GM21723 (cell line): ENCODE data around the gene JAKMIP3.

ENCODE experiments used
- ATAC-seq: cut with Tn5 transposase; IDR thresholded peaks from one replicate; pipeline ENCODE4 v1.9.1; 2021; ENCODE audit warnings: mild to moderate bottlenecking, moderate library complexity; ENCODE audit not compliant: unreplicated experiment

Gene JAKMIP3

DNA sequence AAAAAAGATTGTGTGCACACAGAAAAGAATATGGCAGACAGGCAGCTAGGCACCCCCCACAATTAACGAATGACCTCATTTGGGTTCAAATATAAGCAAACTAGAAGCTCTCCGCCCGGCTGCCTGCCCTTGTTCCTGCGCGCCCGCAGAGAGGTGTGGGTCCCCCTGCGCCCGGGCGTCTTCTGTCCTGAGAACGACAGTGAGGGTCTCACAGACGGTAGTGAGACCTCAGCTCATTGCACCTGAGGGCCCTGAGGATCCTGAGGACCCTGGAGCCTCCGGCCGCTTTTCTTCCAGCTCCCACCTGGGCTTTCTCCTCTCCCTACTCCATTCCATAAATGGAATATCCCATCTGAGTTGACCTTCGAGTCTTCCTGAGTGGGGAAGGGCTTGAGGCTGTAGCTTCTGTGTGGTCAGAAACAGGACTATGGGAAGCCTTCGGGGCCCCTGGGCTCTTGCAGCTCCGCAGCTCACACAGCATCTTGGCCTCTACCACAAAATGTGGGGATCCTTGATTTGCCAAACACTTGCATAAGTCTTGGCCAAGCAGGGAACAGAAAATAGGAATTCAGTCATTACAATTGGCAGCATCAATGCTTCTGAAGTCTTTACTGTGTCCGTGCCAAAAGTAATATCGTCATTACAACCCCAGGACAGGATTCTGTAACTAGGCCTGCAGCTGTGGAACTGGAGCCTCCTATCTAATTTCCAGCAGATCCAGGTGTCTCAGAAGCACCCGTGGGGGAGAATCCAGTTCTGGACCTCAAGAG is 43.8 kb downstream of the JAKMIP3 start:
- no peak for ATAC-seq

DNA sequence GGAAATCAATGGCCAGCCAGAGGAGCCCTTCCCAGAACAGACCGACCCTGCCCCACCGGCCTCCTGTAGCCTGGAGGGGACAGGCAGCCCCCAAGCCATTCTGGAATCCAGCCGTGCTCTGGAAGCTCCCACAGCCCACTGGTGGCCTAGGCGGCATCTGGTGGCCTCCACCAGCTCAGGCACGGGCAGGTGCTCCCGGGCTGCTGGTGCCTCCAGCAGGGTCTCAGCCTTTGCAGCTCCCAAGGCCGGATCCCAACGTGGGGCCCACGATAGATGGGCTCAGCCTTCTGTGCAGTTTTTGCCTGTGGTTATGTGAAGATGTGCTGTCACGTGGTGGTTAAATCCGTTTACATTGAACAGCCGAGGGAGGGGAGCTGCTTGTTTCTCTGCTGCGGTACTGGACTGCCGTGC is 44.4 kb downstream of the JAKMIP3 start:
- ATAC-seq = no peak

DNA sequence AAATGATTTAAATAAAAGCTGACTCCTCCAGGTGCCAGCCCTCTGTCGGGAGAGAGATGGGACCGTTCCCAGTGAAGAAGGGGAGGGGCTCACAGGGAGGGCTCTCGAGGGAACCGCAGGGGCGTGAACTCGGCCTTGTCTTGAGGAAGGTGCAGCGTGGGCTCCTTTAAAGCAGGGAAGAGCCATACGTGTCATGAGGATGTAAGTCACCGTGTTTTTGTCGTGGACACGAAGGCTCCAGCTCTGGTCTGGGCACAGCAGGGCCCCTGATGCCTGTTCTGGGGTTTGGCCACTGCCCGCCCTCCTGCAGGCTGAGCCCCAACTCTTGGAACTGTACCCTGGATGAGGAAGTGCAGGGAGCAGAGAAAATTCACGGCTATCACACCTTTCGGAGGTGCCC is 45.0 kb downstream of the JAKMIP3 start:
- ATAC-seq = no peak

DNA sequence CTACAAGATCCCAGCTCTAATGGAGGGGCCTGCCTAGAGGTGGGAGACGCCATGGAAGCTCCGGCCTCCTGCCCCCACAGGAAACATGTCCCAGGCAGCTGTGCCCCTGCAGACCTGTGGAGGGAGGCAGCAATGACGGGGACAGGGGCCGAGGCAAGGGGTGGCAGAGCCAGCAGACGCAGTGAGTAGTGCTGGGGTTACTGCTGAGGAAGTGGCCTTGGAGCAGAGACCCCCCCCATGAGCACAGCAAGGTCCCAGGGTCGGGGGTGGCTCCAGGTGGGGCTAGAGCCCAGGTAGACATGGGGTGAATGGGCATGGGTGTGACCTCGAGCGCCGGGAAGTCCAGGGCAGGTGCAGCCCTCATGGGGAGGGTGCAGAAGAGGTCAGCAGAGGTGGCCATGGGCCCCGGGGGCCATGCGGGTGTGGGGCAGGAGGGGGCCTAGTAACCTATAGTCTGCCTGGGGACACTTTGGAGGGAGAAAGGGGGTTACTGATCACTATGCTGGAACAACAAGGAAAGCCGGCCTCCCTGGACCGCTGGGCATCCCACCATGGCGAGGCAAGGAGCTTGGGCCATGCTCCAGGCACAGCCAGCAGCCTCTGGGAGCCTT is 45.5 kb downstream of the JAKMIP3 start:
- no peak for ATAC-seq

DNA sequence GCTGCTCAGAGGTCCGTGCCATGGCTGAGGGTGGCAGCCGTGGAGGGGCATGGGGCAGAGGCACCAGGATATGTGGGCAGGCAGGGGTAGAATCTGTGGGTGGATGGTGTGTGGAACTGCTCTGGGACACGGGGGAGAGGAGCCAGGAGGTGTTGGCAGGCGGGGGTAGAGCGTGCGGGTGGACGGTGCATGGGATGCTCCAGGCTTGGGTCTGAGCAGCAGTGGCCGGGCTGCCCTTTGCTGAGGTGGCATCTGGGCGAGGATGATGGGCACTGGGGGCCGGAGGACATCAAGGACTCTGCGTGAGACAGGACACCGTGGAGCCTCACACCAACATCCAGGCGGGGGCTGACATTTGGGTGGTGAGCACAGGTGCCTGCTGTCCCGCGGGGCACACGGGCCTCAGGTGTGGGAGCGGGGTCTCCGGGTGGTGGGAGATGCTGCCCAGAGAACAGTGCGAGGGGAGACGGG is 46.2 kb downstream of the JAKMIP3 start:
- no peak for ATAC-seq

DNA sequence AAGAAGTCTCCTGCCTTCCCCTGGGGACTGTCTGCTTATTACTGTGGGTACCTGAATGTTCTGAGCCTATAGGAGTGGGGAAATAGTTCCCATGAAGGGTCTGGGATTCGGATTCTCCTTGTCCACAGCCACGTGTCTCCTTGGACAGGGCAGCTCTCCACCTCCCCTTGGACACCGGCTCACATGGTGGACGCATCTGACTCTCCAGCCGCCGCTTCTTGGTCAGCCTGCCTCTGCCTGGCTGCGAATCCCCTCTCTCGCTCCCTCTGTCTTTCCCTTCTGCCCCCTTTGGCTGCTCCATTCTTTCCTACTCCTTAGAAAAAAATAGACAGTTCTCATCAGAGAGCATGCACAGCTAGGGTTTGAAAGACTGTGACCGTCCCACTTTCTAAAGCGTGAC is 46.9 kb downstream of the JAKMIP3 start:
- ATAC-seq = no peak

DNA sequence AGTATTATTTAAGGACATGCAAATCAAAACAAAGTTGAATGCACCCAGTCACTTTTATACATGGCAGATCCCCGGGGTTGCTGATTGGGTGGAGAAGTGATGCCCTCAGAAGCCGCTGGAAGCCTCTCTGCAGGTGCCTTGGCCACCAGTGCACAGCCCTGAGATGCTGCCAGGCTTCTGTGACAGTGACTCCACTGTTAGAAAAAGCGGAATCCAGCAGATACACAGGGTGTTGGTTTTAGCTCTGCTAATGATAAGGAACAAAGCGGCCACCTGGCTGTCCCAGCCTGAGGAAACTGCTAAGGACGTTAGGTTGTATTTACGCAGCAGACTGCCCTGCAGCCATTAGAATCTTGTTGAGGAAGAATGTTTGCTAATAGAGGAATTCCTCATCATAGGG is 47.5 kb downstream of the JAKMIP3 start:
- no peak for ATAC-seq

DNA sequence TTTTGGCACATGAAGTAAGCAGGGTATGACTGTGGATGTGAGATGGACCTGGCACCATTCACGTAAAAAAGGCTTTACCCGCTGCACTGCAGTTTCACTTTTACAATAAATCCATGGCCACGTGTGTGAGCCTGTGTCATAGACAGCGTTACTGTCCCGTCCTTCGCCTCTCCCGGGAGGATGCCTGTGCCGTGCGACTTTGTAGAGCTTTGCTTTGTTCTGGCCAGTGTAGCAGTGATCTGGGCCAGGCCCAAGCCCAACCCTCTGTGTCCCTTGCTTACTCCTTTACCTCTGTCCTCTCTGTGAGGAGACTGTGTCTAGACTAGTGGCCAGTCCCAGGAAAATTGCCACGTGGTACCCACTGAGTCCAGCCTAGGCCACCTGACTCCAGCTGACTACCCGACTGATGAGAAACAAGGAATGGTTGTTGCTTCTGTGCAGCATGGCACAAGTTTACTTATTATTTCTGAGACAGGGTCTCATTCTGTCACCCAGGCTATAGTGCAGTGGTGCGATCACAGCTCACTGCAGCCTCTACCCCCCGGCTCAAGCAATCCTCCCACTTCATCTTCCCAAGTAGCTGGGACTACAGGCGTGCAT is 48.1 kb downstream of the JAKMIP3 start:
- ATAC-seq = no peak

DNA sequence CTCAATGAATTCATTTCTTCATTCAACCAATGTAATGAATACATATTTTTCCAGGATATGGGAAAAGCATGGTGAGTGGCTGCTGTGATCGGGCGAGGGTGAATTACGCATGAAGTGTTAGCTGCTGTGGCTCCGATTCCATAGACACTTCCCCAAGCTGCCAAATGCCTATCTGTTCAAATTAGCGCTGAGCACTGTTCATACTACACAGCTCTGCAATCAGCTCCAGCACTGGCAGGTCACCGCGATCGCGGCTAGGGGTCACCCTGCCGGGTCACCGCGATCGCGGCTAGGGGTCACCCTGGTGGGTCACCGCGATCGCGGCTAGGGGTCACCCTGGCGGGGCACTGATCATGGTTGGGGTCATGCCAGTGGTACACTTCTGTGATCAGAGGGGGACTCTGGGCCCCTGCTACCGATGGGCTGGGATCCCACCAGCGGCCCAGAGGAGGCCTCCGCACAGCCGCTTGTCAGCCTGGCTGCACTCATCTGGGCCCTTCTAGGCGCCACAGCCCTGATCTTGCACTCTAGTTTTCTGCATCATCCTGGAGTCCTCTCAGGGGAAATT is 49.3 kb downstream of the JAKMIP3 start:
- no peak for ATAC-seq
